T-helper 2 cell treated with Interferon-gamma antibody and Interleukin-4, amounts not matched to agents 100 ng/mL and 5 ng/mL, for 36 hours (primary cell): ENCODE results near the gene MTIF3. TPM values are rescaled to one million over a fixed set of nuclear protein-coding genes. Genes with fewer than 3 reads are reported as not detected.

Experiments
- intact Hi-C: fragments of 100-400 bp; cut with micrococcal nuclease; formaldehyde crosslinking; loops from one replicate; pipeline ENCODE4 v1.15.1; 2023
- total RNA-seq: library from RNA; stranded (reverse); gene quantifications from 2 replicates; pipeline ENCODE4 v1.2.3, GENCODE V29; 2022

Gene MTIF3
- total RNA-seq, 1 donor from 2014 or later, result 42.3 TPM

GRCh38 chr13:27461940-27462584 lies 11.7 kb upstream of the MTIF3 start:
- intact Hi-C loops, result no loop called here

GRCh38 chr13:27455331-27455855 lies 5.0 kb upstream of the MTIF3 start:
- intact Hi-C loops, result loop anchor here (10.0 kb wide), 2 partner anchors 51 to 1259 kb away; partner anchors contain the start of gene SLC46A3

- intact Hi-C loops, result loop anchor here (1.0 to 10.0 kb wide), 7 partner anchors 25 to 1264 kb away; partner anchors contain the start of genes PAN3, POLR1D, RPL21 and SLC46A3
Observed at GRCh38 chr13:27450921-27451471, 632 bp upstream of the MTIF3 start.

GRCh38 chr13:27449081-27449603 lies 1.2 kb downstream of the MTIF3 start:
- intact Hi-C loops, result no loop called here

GRCh38 chr13:27448308-27448707 lies 2.1 kb downstream of the MTIF3 start:
- intact Hi-C loops, result no loop called here

- intact Hi-C loops, result no loop called here
Observed at GRCh38 chr13:27446986-27447583, 3.3 kb downstream of the MTIF3 start.

- intact Hi-C loops, result no loop called here
Observed at GRCh38 chr13:27442797-27443196, 7.6 kb downstream of the MTIF3 start.

GRCh38 chr13:27442071-27442647 lies 8.2 kb downstream of the MTIF3 start:
- intact Hi-C loops, result no loop called here

- intact Hi-C loops, result no loop called here
Observed at GRCh38 chr13:27440408-27440807, 10.0 kb downstream of the MTIF3 start.

GRCh38 chr13:27437126-27437525 lies 13.2 kb downstream of the MTIF3 start:
- intact Hi-C loops, result no loop called here

GRCh38 chr13:27432611-27433210 lies 17.7 kb downstream of the MTIF3 start:
- intact Hi-C loops, result no loop called here

- intact Hi-C loops, result no loop called here
Observed at GRCh38 chr13:27432180-27432579, 18.2 kb downstream of the MTIF3 start.

GRCh38 chr13:27428160-27428559 lies 22.2 kb downstream of the MTIF3 start:
- intact Hi-C loops, result loop anchor here (5.0 kb wide), 2 partner anchors 176 to 256 kb away; partner anchors contain the start of genes RPL21 and USP12

GRCh38 chr13:27427641-27428040 lies 22.7 kb downstream of the MTIF3 start:
- intact Hi-C loops, result loop anchor here (2.0 to 5.0 kb wide), 3 partner anchors 175 to 711 kb away; partner anchors contain the start of genes PAN3, RPL21 and USP12

- intact Hi-C loops, result loop anchor here (1.0 to 5.0 kb wide), 6 partner anchors 20 to 713 kb away; partner anchors contain the start of genes MTIF3, PAN3, POLR1D and RPL21
Observed at GRCh38 chr13:27425918-27426630, 24.3 kb downstream of the MTIF3 start.

GRCh38 chr13:27425158-27425917 lies 25.0 kb downstream of the MTIF3 start:
- intact Hi-C loops, result loop anchor here (5.0 kb wide), 2 partner anchors 173 to 253 kb away; partner anchors contain the start of genes RPL21 and USP12

GRCh38 chr13:27424246-27425157 lies 25.9 kb downstream of the MTIF3 start, which contains the start of gene GTF3A:
Gene GTF3A, plus strand, starts transcription at chr13:27424619.
- intact Hi-C loops, result loop anchor here (1.0 to 5.0 kb wide), 3 partner anchors 172 to 293 kb away; partner anchors contain the start of genes RPL21 and USP12

- intact Hi-C loops, result no loop called here
Observed at GRCh38 chr13:27423333-27423732, 27.0 kb downstream of the MTIF3 start.
